ENCODE measurements around the gene TBC1D30. TPM values are rescaled to one million over a fixed set of nuclear protein-coding genes. Genes with fewer than 3 reads are reported as not detected.
"Not testable (repeated sequence)": the region's sequence is repeated elsewhere in the genome, so short reads cannot be mapped to it uniquely, and the experiment has no call there.

Gene TBC1D30
- total and polyA plus RNA-seq, 11 donors: 0.15 to 2.9 (median 0.67) TPM

- 86 to 93% (median 88%) methylated on average over 8 of the region's 8 CpGs for WGBS, 4 donors
- TF ChIP-seq POLR2A (IDR thresholded peaks at IDR 0.05) (no peak), CTCF (IDR thresholded peaks at IDR 0.05) (no peak)
- ATAC-seq (no peak), DNase-seq (no peak)
- Histone ChIP-seq H3K27ac (no peak overlapping the region), H3K9me3 (peaks cover 0 to 6% (median 1%) of the 10 kb centered on the region in 12 donors), H3K27me3 (no peaks in the 10 kb centered on the region), H3K36me3 (peaks cover 0 to 6% (median 0%) of the 10 kb centered on the region in 9 donors), H3K4me1 (no peaks in the 10 kb centered on the region), H3K4me3 (no peak overlapping the region)
- intact Hi-C loops (cut with DNase I): no loop called here
These were observed 13.0 kb downstream of the TBC1D30 start for GRCh38 chr12:64837427-64837826.

GRCh38 chr12:64840119-64840518, 15.7 kb downstream of the TBC1D30 start:
- H3K27me3 ChIP-seq: no peaks in the 10 kb centered on the region
- H3K36me3 ChIP-seq: peaks cover 0 to 6% (median 0%) of the 10 kb centered on the region in 9 donors
- ATAC-seq (no peak), DNase-seq (no peak)
- intact Hi-C loops (cut with DNase I): no loop called here
- H3K27ac ChIP-seq: no peak overlapping the region
- TF ChIP-seq POLR2A (IDR thresholded peaks at IDR 0.05): no peak
- H3K4me3 ChIP-seq: no peak overlapping the region
- no peaks in the 10 kb centered on the region for H3K4me1 ChIP-seq
- H3K9me3 ChIP-seq: no peaks in the 10 kb centered on the region

GRCh38 chr12:64840949-64841717, 16.7 kb downstream of the TBC1D30 start:
- peaks cover 0 to 6% (median 0%) of the 10 kb centered on the region in 9 donors for H3K36me3 ChIP-seq
- no peak overlapping the region for H3K4me3 ChIP-seq
- WGBS, 4 donors: 90 to 94% (median 94%) methylated on average over 5 of the region's 5 CpGs
- H3K27me3 ChIP-seq: no peaks in the 10 kb centered on the region
- no peak for DNase-seq
- no peak for ATAC-seq
- H3K9me3 ChIP-seq: no peaks in the 10 kb centered on the region
- no peak overlapping the region for H3K27ac ChIP-seq
- H3K4me1 ChIP-seq: no peaks in the 10 kb centered on the region
- TF ChIP-seq POLR2A (IDR thresholded peaks at IDR 0.05) (no peak), CTCF (IDR thresholded peaks at IDR 0.05) (no peak)
- intact Hi-C loops (cut with DNase I): no loop called here

- DNase-seq; ATAC-seq; intact Hi-C loops (cut with DNase I); H3K27me3 ChIP-seq; H3K4me1 ChIP-seq; H3K4me3 ChIP-seq; H3K27ac ChIP-seq; H3K36me3 ChIP-seq: not testable (repeated sequence)
- peaks cover 0 to 19% (median 4%) of the 10 kb centered on the region in 12 donors for H3K9me3 ChIP-seq
- WGBS, 4 donors: 94 to 97% (median 96%) methylated on average over 4 of the region's 4 CpGs
These were observed 24.0 kb downstream of the TBC1D30 start for GRCh38 chr12:64848409-64848808.

GRCh38 chr12:64858882-64859605, 34.6 kb downstream of the TBC1D30 start:
- no peaks in the 10 kb centered on the region for H3K9me3 ChIP-seq
- H3K27me3 ChIP-seq: no peaks in the 10 kb centered on the region
- H3K4me1 ChIP-seq: no peaks in the 10 kb centered on the region
- TF ChIP-seq CTCF (IDR thresholded peaks at IDR 0.05) (no peak), POLR2A (IDR thresholded peaks at IDR 0.05) (no peak)
- no peak overlapping the region for H3K4me3 ChIP-seq
- 84 to 89% (median 87%) methylated on average over 4 of the region's 4 CpGs for WGBS, 4 donors
- intact Hi-C loops (cut with DNase I): no loop called here
- H3K36me3 ChIP-seq: no peaks in the 10 kb centered on the region
- ATAC-seq: no peak
- H3K27ac ChIP-seq: no peak overlapping the region
- no peak for DNase-seq
